Mucosa of rectum (tissue), 2 donors: Measurements from ENCODE around the gene SP140.

Experiments used
- H3K27ac ChIP-seq, 2 donors: one replicate each; pipeline ENCODE4 v1.7.0; 2013; ENCODE audit warnings: inconsistent platforms in 2 of 2, low read depth in 2 of 2, low read length in 2 of 2
- H3K27me3 ChIP-seq, 2 donors: one replicate each; pipeline ENCODE4 v1.7.0; 2013; ENCODE audit warnings: low read length in 2 of 2; ENCODE audit not compliant: control insufficient read depth in 2 of 2, insufficient read depth in 2 of 2
- H3K36me3 ChIP-seq, 2 donors: one replicate each; pipeline ENCODE4 v1.7.0; 2013; ENCODE audit warnings: low read length in 2 of 2; ENCODE audit not compliant: control insufficient read depth in 2 of 2, insufficient read depth in 2 of 2
- H3K4me1 ChIP-seq, 2 donors: one replicate each; pipeline ENCODE4 v1.7.0; 2013; ENCODE audit warnings: low read length in 2 of 2, mild to moderate bottlenecking in 1 of 2; ENCODE audit not compliant: control insufficient read depth in 2 of 2, insufficient read depth in 2 of 2
- H3K4me3 ChIP-seq, 2 donors: one replicate each; pipeline ENCODE4 v1.7.0; 2013; ENCODE audit warnings: low read length in 2 of 2
- H3K9ac ChIP-seq, 2 donors: one replicate each; pipeline ENCODE4 v1.7.0; 2013; ENCODE audit warnings: low read length in 2 of 2, low read depth in 1 of 2, mild to moderate bottlenecking in 1 of 2
- H3K9me3 ChIP-seq, 2 donors: one replicate each; pipeline ENCODE4 v1.7.0; 2013; ENCODE audit warnings: low read length in 2 of 2; ENCODE audit not compliant: control insufficient read depth in 2 of 2
- donor health status: healthy.
- donor health status: Normal muscosa, but diverticular disease.

The SP140 gene

GRCh38 chr2:230225486-230225885 is at the start of gene SP140:
Gene SP140, plus strand, starts transcription at chr2:230225736. Its CDS starts 109 bp downstream, at chr2:230225845.
- Histone ChIP-seq H3K36me3 (no peaks in the 10 kb centered on the region), H3K4me1 (peaks cover 0 to under 1% of the 10 kb centered on the region in 2 donors), H3K9me3 (no peaks in the 10 kb centered on the region), H3K9ac (peak within 1 kb of the TSS; percentile 27 to 41), H3K4me3 (peak within 1 kb of the TSS; percentile 43 to 67), H3K27ac (peak within 1 kb of the TSS; percentile 74), H3K27me3 (no peaks in the 10 kb centered on the region)

- H3K4me1 ChIP-seq, result peaks cover 0 to 4% of the 10 kb centered on the region in 2 donors
- H3K27ac ChIP-seq, result no peak overlapping the region
- no peak overlapping the region for H3K4me3 ChIP-seq
- no peaks in the 10 kb centered on the region for H3K9me3 ChIP-seq
- no peak overlapping the region for H3K9ac ChIP-seq
- H3K27me3 ChIP-seq, result no peaks in the 10 kb centered on the region
- peaks cover 24 to 53% of the 10 kb centered on the region in 2 donors for H3K36me3 ChIP-seq
These were observed 48.5 kb upstream of the SP140 start for GRCh38 chr2:230176996-230177395.

GRCh38 chr2:230178546-230179485 is 46.7 kb upstream of the SP140 start:
- Histone ChIP-seq H3K9me3 (no peaks in the 10 kb centered on the region), H3K4me1 (peaks cover 0 to 4% of the 10 kb centered on the region in 2 donors), H3K4me3 (no peak overlapping the region), H3K27me3 (no peaks in the 10 kb centered on the region), H3K27ac (no peak overlapping the region), H3K36me3 (peaks cover 28 to 49% of the 10 kb centered on the region in 2 donors), H3K9ac (no peak overlapping the region)

GRCh38 chr2:230179907-230180306 is 45.6 kb upstream of the SP140 start:
- no peaks in the 10 kb centered on the region for H3K9me3 ChIP-seq
- H3K36me3 ChIP-seq, result peaks cover 28 to 46% of the 10 kb centered on the region in 2 donors

GRCh38 chr2:230181195-230181594 is 44.3 kb upstream of the SP140 start:
- Histone ChIP-seq H3K4me1 (peaks cover 0 to 4% of the 10 kb centered on the region in 2 donors), H3K27ac (no peak overlapping the region), H3K4me3 (no peak overlapping the region), H3K9me3 (no peaks in the 10 kb centered on the region), H3K9ac (no peak overlapping the region), H3K36me3 (peaks cover 24 to 44% of the 10 kb centered on the region in 2 donors), H3K27me3 (no peaks in the 10 kb centered on the region)

More at GRCh38 chr2:230179907-230180306, 45.6 kb upstream of the SP140 start:
- H3K9ac ChIP-seq, result no peak overlapping the region
- H3K27me3 ChIP-seq, result no peaks in the 10 kb centered on the region
- H3K27ac ChIP-seq, result no peak overlapping the region
- H3K4me1 ChIP-seq, result peaks cover 0 to 4% of the 10 kb centered on the region in 2 donors
- no peak overlapping the region for H3K4me3 ChIP-seq

- peaks cover 8 to 22% of the 10 kb centered on the region in 2 donors for H3K36me3 ChIP-seq
These were observed 40.6 kb upstream of the SP140 start for GRCh38 chr2:230184727-230185578.

GRCh38 chr2:230202430-230203109 is 23.0 kb upstream of the SP140 start:
- Histone ChIP-seq H3K9me3 (no peaks in the 10 kb centered on the region), H3K4me3 (no peak overlapping the region), H3K9ac (no peak overlapping the region), H3K27me3 (no peaks in the 10 kb centered on the region), H3K27ac (no peak overlapping the region), H3K4me1 (no peaks in the 10 kb centered on the region), H3K36me3 (peaks cover 42 to 51% of the 10 kb centered on the region in 2 donors)

More at GRCh38 chr2:230184727-230185578, 40.6 kb upstream of the SP140 start:
- H3K4me3 ChIP-seq, result no peak overlapping the region
- no peaks in the 10 kb centered on the region for H3K9me3 ChIP-seq
- H3K9ac ChIP-seq, result no peak overlapping the region
- no peaks in the 10 kb centered on the region for H3K27me3 ChIP-seq
- no peak overlapping the region for H3K27ac ChIP-seq
- peaks cover 0 to 4% of the 10 kb centered on the region in 2 donors for H3K4me1 ChIP-seq

- H3K4me1 ChIP-seq, result no peaks in the 10 kb centered on the region
- peaks cover 47 to 57% of the 10 kb centered on the region in 2 donors for H3K36me3 ChIP-seq
- H3K9me3 ChIP-seq, result no peaks in the 10 kb centered on the region
- no peak overlapping the region for H3K27ac ChIP-seq
- H3K9ac ChIP-seq, result no peak overlapping the region
- no peak overlapping the region for H3K4me3 ChIP-seq
- no peaks in the 10 kb centered on the region for H3K27me3 ChIP-seq
These were observed 22.3 kb upstream of the SP140 start for GRCh38 chr2:230203110-230203676.

GRCh38 chr2:230205034-230205433 is 20.5 kb upstream of the SP140 start:
- Histone ChIP-seq H3K9me3 (no peaks in the 10 kb centered on the region), H3K4me1 (no peaks in the 10 kb centered on the region), H3K9ac (no peak overlapping the region), H3K4me3 (no peak overlapping the region), H3K36me3 (peaks cover 60 to 68% of the 10 kb centered on the region in 2 donors), H3K27ac (no peak overlapping the region), H3K27me3 (no peaks in the 10 kb centered on the region)
